ENCODE results near the gene RSPO4.

- no peak for TF ChIP-seq CTCF (conservative IDR thresholded peaks at IDR 0.05 in 1 of 2, IDR thresholded peaks at IDR 0.05 in 1 of 2; ENCODE audit: extremely low read depth in 1 of 2, insufficient read depth in 1 of 2, low read depth in 1 of 2, low read length in 2 of 2)
- TF ChIP-seq EZH2 (IDR thresholded peaks at IDR 0.05; ENCODE audit: borderline replicate concordance, low read length): no peak
Measured at GRCh38 chr20:995170-995569, 6.9 kb downstream of the RSPO4 start.

Data from mammary epithelial cell (primary cell).